ENCODE results near the gene USP15. TPM values are rescaled to one million over a fixed set of nuclear protein-coding genes. Genes with fewer than 3 reads are reported as not detected.
"Not testable (repeated sequence)": the region's sequence is repeated elsewhere in the genome, so short reads cannot be mapped to it uniquely, and the experiment has no call there.

Gene USP15
- total RNA-seq, 1 experiment from 2014 or later = 25.8 TPM

DNA sequence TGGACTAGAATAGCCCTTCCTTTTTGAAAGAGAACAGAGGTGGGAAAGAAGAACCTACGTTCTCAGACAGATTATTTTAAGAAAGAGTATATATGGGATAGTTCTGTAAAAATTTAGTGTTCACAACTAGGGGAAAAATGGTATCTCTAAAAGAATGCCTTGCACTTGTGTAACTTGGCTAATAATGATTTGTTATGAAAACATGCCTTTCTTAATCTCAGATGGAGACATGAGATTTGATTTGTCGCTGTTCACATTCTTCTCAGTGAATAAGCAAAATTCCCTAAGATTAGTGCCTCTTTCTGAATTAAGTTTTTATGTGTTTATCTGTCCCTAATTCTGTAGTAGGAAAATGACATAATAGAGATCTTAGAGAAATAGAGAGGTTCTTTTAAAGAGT, 100.8 kb downstream of the USP15 start:
- no peaks in the 10 kb centered on the region for H3K36me3 ChIP-seq (ENCODE audit: low read depth)
- TF ChIP-seq, protein P1, sequence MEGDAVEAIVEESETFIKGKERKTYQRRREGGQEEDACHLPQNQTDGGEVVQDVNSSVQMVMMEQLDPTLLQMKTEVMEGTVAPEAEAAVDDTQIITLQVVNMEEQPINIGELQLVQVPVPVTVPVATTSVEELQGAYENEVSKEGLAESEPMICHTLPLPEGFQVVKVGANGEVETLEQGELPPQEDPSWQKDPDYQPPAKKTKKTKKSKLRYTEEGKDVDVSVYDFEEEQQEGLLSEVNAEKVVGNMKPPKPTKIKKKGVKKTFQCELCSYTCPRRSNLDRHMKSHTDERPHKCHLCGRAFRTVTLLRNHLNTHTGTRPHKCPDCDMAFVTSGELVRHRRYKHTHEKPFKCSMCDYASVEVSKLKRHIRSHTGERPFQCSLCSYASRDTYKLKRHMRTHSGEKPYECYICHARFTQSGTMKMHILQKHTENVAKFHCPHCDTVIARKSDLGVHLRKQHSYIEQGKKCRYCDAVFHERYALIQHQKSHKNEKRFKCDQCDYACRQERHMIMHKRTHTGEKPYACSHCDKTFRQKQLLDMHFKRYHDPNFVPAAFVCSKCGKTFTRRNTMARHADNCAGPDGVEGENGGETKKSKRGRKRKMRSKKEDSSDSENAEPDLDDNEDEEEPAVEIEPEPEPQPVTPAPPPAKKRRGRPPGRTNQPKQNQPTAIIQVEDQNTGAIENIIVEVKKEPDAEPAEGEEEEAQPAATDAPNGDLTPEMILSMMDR (conservative IDR thresholded peaks at IDR 0.05) = no peak
- no peak for TF ChIP-seq EZH2 (IDR thresholded peaks at IDR 0.05; ENCODE audit: low read depth)
- no peak overlapping the region for H3K27ac ChIP-seq
- BruUV-seq (replicated peaks) = no TSS peak
- intact Hi-C loops (cut with micrococcal nuclease; ENCODE audit: unreplicated experiment) = no loop called here
- POLR2A ChIA-PET (ENCODE audit: unreplicated experiment) = no interaction called here
- no peak overlapping the region for H2AFZ ChIP-seq
- CTCF ChIA-PET = no interaction called here
- H3K79me2 ChIP-seq (ENCODE audit: low read depth) = 0 out of 2 replicates have a peak, but pooled peaks cover 3% of the 10 kb centered on the region
- no peaks in the 10 kb centered on the region for H3K4me1 ChIP-seq (replicated peaks; ENCODE audit: insufficient read depth)
- H4K20me1 ChIP-seq (ENCODE audit: insufficient read depth) = no peaks in the 10 kb centered on the region
- no peaks in the 10 kb centered on the region for H3K27me3 ChIP-seq (ENCODE audit: insufficient read depth, low read depth)
- H3K4me3 ChIP-seq = no peak overlapping the region
- H3K9me3 ChIP-seq (ENCODE audit: insufficient read depth, low read depth) = no peaks in the 10 kb centered on the region
- H3K4me2 ChIP-seq = no peak overlapping the region
- H3K9me2 ChIP-seq (ENCODE audit: insufficient read depth) = no peaks in the 10 kb centered on the region; the same call in 1 of the 2 replicates
- peaks cover 7% of the 10 kb centered on the region; the same call in 1 of the 2 replicates for H3F3A ChIP-seq (ENCODE audit: insufficient read depth, low read depth)
- DNase-seq = no peak

DNA sequence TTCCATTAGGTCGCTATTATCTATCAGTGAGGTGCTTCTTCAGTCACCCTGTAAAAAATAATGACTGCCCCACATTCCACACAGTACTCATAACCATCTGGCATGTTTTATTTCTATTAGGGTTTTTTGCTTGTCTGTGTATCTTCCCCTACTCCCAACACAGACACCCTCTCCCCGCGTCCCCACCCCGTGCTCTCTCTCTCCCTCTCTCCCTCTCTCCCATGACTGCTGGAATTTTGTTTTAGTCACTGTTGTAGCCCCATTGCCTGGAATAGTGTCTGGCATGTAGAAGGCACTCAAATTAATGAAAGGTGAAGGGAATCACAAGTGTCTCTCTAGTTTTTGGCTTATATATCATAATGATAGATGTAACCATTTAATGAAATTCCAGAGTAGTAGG, 103.3 kb downstream of the USP15 start:
- no peak for DNase-seq
- Histone ChIP-seq H3K4me2 (no peak overlapping the region), H3F3A (ENCODE audit: insufficient read depth, low read depth) (no peaks in the 10 kb centered on the region), H2AFZ (no peak overlapping the region), H4K20me1 (ENCODE audit: insufficient read depth) (no peaks in the 10 kb centered on the region; the same call in 1 of the 2 replicates), H3K27me3 (ENCODE audit: insufficient read depth, low read depth) (no peaks in the 10 kb centered on the region), H3K9me2 (ENCODE audit: insufficient read depth) (no peaks in the 10 kb centered on the region; the same call in 1 of the 2 replicates), H3K4me1 (replicated peaks; ENCODE audit: insufficient read depth) (no peaks in the 10 kb centered on the region), H3K9me3 (ENCODE audit: insufficient read depth, low read depth) (no peaks in the 10 kb centered on the region), H3K36me3 (ENCODE audit: low read depth) (no peaks in the 10 kb centered on the region), H3K79me2 (ENCODE audit: low read depth) (0 out of 2 replicates have a peak, but pooled peaks cover 3% of the 10 kb centered on the region), H3K4me3 (no peak overlapping the region), H3K27ac (no peak overlapping the region)
- no TSS peak for BruUV-seq (replicated peaks)
- ChIA-PET CTCF (no interaction called here), POLR2A (ENCODE audit: unreplicated experiment) (no interaction called here)
- TF ChIP-seq EZH2 (IDR thresholded peaks at IDR 0.05; ENCODE audit: low read depth) = no peak
- TF ChIP-seq, protein P1 (conservative IDR thresholded peaks at IDR 0.05) = no peak
- intact Hi-C loops (cut with micrococcal nuclease; ENCODE audit: unreplicated experiment) = no loop called here

DNA sequence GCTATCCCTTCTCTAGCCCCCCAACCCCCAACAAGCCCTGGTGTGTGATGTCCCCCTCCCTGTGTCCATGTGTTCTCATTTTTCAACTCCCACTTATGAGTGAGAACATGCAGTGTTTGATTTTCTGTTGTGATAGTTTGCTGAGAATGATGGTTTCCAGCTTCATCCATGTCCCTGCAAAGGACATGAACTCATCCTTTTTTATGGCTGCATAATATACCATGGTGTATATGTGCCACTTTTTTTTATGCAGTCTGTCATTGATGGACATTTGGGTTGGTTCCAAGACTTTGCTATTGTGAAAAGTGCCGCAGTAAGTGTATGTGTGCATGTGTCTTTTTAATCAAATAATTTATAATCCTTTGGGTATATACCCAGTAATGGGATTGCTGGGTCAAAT, 104.5 kb downstream of the USP15 start:
- H3K9me3 ChIP-seq (ENCODE audit: insufficient read depth, low read depth); CTCF ChIA-PET; DNase-seq; H3F3A ChIP-seq (ENCODE audit: insufficient read depth, low read depth); H3K27ac ChIP-seq; H3K27me3 ChIP-seq (ENCODE audit: insufficient read depth, low read depth); H3K9me2 ChIP-seq (ENCODE audit: insufficient read depth); H3K79me2 ChIP-seq (ENCODE audit: low read depth); H4K20me1 ChIP-seq (ENCODE audit: insufficient read depth); intact Hi-C loops (cut with micrococcal nuclease; ENCODE audit: unreplicated experiment); H3K4me1 ChIP-seq (replicated peaks; ENCODE audit: insufficient read depth); H3K4me2 ChIP-seq; H3K4me3 ChIP-seq; H2AFZ ChIP-seq; POLR2A ChIA-PET (ENCODE audit: unreplicated experiment); BruUV-seq (replicated peaks); H3K36me3 ChIP-seq (ENCODE audit: low read depth): not testable (repeated sequence)

DNA sequence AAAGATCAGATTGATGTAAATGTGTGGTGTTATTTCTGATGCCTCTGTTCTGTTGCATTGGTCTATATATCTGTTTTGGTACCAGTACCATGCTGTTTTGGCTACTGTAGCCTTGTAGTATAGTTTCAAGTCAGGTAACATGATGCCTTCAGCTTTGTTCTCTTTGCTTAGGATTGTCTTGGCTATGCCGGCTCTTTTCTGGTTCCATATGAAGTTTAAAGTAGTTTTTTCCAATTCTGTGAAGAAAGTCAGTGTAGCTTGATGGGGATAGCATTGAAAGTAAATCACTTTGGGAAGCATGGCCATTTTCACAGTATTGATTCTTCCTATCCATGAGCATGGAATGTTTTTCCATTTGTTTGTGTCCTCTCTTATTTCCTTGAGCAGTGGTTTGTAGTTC, 105.6 kb downstream of the USP15 start:
- H3K27me3 ChIP-seq (ENCODE audit: insufficient read depth, low read depth); H3K9me3 ChIP-seq (ENCODE audit: insufficient read depth, low read depth); H3K79me2 ChIP-seq (ENCODE audit: low read depth); CTCF ChIA-PET; H2AFZ ChIP-seq; POLR2A ChIA-PET (ENCODE audit: unreplicated experiment); DNase-seq; H3K27ac ChIP-seq; H4K20me1 ChIP-seq (ENCODE audit: insufficient read depth); H3F3A ChIP-seq (ENCODE audit: insufficient read depth, low read depth); H3K4me1 ChIP-seq (replicated peaks; ENCODE audit: insufficient read depth); H3K4me2 ChIP-seq; H3K36me3 ChIP-seq (ENCODE audit: low read depth); BruUV-seq (replicated peaks); H3K9me2 ChIP-seq (ENCODE audit: insufficient read depth); intact Hi-C loops (cut with micrococcal nuclease; ENCODE audit: unreplicated experiment); H3K4me3 ChIP-seq: not testable (repeated sequence)

DNA sequence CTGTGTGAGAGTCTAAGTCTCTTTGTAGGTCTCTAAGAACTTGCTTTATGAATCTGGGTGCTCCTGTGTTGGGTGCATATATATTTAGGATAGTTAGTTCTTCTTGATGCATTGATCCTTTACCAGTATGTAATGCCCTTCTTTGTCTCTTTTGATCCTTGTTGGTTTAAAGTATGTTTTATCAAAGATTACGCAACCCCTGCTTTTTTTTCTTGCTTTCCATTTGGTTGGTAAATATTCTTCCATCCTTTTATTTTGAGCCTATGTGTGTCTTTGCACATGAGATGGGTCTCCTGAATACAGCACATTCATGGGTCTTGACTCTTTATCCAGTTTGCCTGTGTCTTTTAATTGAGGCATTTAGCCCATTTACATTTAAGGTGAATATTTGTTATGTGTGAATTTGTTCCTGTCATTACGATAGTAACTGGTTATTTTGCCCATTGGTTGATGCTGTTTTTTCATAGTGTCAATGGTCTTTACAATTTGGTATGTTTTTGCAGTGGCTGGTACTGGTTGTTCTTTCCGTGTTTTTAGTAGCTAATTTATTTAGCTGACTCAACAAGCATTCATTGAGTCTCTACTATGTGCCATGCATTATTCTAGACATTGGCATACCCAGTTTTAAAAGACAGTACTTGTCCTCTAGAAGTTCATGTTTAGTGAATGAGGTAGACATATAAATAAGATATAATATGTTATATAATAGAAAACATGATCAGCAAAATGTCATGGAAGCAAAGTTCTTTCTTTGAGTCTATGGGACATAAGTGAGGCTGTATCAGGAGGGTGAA, 108.4 kb downstream of the USP15 start:
- H3K79me2 ChIP-seq (ENCODE audit: low read depth); POLR2A ChIA-PET (ENCODE audit: unreplicated experiment); H2AFZ ChIP-seq; H3K27me3 ChIP-seq (ENCODE audit: insufficient read depth, low read depth); H3K36me3 ChIP-seq (ENCODE audit: low read depth); CTCF ChIA-PET; H3K4me2 ChIP-seq; H3K4me1 ChIP-seq (replicated peaks; ENCODE audit: insufficient read depth); DNase-seq; H3K27ac ChIP-seq; BruUV-seq (replicated peaks); H3F3A ChIP-seq (ENCODE audit: insufficient read depth, low read depth); intact Hi-C loops (cut with micrococcal nuclease; ENCODE audit: unreplicated experiment); H3K9me2 ChIP-seq (ENCODE audit: insufficient read depth); H4K20me1 ChIP-seq (ENCODE audit: insufficient read depth); H3K4me3 ChIP-seq; H3K9me3 ChIP-seq (ENCODE audit: insufficient read depth, low read depth): not testable (repeated sequence)

Data from PC-9 (cell line).